GM19452 (cell line): ENCODE data around the gene TMEM131L.
"Not testable (repeated sequence)": the region's sequence is repeated elsewhere in the genome, so short reads cannot be mapped to it uniquely, and the experiment has no call there.

Experiments used
- ATAC-seq: cut with Tn5 transposase; IDR thresholded peaks from one replicate; pipeline ENCODE4 v1.9.1; 2021; ENCODE audit not compliant: unreplicated experiment

Gene TMEM131L

DNA sequence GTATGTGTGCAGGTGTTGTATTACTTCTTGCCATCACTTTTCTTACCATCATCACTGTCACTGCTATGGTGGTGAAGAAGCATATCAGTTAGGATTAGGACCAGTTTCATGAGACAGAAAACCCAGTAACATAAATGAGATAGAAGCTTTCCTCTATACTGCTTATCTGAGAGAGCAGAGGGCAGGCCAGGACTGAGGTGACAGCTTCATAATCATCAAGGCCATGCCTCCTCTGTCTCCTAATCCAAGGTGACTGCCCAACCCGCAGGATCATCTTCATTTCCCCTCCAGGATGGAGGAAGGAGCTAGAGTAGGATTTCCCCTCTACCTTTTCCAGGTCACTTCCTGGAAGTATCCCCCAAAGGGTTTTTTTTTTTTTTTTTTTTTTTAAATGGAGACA lies 35.4 kb downstream of the TMEM131L start:
- no peak for ATAC-seq

DNA sequence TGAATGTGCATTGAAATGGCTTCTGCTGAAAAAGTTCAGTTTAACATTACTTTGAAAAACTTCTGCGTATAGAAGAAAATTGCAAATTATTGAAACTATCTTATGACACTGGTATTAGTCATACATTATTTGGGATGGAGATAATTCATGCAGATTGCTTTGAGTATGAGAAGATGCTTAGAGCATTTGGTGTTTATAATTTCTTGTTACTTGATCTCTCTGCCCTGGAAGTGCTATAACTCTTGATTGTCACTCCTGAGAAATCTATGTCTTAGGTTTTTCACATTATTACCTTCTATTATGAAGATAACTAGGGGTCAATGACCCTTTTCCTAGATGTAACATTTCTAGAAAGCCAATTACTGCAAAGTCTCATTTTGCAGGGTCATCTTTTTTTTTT lies 36.4 kb downstream of the TMEM131L start:
- ATAC-seq: no peak

DNA sequence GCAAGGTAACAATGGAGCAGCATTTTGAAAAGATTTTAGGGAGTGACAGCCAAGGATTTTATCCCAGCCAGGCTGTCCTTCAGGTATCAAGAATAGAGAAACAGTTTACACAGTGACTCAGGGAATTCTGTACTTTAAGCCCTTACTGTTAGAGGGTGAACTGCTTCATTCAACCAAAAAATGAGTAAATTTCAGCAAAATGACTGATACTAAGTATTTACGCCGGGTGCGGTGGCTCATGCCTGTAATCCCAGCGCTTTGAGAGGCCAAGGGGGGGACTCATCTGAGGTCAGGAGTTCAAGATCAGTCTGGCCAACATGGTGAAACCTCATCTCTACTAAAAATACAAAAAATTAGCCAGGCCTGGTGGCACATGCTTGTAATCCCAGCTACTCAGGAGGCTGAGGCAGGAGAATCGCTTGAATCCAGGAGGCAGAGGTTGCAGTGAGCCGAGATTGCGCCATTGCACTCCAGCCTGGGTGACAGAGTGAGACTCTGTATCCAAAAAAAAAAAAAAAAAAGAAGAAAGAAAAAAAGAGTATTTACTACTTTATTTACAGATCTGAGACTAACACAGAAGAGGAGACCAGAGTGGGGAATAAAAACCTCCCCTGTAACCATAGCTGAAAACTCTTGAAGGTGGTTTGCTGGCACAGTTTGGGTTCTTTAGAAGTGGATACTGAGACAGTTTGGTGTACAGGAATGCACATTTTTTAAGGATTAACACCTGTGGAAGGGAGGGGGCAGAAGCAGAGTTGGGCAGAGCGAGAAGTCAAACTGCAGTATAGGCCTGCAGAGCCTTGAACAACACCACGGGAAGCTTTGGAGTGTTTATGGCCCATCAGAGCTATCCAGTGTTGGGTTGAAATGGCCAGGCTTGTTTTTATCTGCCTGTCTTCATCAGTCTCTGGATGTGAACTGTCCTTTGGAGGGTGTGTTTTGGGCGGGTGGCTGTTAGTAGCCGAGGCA lies 40.5 kb downstream of the TMEM131L start:
- no peak for ATAC-seq

DNA sequence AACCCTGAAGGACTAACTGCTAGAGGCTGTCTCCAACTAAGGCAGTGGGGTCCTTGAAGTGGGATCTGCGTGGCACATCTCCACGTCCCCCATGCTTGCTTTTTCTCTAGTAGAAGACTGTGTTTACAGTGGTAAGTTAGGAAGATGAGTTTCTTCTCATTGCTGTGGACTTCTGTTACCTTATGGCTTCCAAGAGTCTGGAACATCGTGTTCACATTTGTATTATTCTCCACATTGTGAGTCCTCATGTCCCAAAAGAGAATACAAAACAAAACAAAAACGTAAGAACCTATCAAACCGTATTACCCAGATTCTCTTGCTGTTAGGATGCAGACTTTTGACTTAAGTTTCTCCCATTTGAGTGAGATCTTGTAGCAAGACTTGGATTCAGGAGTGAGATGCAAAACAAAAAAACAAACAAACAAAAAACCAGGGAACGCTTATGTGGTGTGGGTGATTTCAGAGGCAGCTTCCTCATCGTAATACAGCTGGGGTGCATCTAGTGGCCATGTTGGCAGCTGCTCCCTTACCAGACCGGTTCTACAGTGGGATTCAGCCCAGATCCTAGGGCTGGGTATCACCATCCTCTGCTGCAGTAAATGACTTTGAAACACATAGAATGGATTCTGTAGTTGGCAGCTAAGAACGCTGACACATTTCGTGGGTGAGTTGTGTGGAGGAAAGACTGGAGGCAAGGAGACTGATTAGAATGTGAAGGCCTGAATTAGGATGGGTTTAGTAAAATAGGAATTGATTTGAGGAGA lies 41.3 kb downstream of the TMEM131L start:
- no peak for ATAC-seq

DNA sequence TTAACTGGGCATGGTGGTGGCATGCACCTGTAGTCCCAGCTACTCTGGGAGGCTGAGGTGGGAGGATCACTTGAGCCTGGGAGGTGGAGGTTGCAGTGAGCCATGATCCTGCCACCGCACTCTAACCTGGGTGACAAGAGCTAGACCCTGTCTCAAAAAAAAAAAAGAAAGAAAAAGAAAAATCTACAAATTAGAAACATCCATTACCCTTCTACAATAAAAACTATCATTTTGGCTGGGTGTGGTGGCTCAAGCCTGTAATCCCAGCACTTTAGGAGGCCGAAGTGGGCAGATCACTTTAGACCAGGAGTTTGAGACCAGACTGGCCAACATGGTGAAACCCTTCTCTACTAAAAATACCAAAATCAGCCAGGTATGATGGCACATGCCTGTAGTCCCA lies 43.1 kb downstream of the TMEM131L start:
- ATAC-seq: not testable (repeated sequence)

DNA sequence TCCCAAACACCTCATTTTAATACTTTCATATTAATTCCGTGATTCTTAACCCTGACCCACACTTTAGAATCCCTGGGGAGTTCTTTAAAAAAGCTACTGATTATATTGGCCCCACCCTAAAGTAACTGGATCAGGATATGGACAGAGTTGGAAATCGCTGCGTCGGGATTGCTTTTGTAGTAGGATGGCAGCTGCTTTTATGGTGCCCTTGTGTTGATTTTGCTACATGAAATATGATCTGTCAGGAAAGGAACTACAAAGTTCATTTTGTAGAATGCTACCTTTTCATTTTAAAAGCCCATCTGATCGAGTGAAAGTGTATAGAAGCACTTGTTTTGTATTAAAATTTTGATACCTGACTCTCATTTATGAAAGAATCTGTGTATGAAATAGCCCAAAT lies 43.6 kb downstream of the TMEM131L start:
- no peak for ATAC-seq

DNA sequence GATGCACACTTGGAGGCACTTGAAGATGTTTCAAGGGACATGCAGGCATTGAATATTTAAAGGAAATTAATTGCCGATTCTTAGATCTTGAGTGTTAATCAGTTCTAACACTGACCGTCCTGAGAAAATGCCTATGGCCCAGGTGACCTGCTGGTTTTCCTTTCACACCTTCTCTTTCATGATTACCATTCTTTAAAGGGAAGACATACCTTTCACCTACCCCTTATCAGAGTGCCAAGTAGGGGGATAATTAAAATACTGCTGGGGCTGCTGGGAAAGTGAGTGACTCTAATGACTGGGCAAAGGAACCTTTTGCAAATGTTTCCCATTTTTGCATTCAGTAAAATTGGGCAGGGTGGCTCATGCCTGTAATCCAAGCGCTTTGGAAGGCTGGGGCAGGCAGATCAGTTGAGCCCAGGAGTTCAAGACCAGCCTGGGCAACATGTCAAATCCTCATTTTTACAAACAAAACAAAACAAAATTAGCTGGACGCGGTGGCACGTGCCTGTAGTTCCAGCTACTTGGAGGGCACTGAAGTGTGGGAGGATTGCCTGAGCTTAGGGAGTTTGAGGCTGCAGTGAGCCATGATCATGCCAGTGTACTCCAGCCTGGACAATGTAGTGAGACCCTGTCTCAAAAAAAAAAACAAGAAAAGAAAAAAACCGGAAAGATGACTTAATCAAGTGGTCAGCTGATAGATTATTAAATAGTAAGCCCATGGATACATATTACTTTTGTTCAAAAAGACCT lies 44.3 kb downstream of the TMEM131L start:
- no peak for ATAC-seq

DNA sequence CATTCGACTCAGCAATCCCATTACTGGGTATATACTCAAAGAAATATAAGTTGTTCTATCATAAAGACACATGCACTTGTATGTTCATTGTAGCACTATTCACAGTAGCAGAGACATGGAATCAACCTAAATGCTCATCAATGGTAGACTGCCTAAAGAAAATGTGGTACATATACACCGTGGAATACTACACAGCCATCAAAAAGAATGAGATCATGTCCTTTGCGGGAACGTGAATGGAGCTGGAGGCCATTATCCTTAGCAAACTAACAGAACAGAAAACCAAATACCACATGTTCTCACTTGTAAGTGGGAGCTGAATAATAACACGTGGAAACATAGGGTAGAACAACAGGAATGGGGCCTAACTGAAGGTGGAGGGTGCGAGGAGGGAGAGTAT lies 44.9 kb downstream of the TMEM131L start:
- ATAC-seq: no peak

DNA sequence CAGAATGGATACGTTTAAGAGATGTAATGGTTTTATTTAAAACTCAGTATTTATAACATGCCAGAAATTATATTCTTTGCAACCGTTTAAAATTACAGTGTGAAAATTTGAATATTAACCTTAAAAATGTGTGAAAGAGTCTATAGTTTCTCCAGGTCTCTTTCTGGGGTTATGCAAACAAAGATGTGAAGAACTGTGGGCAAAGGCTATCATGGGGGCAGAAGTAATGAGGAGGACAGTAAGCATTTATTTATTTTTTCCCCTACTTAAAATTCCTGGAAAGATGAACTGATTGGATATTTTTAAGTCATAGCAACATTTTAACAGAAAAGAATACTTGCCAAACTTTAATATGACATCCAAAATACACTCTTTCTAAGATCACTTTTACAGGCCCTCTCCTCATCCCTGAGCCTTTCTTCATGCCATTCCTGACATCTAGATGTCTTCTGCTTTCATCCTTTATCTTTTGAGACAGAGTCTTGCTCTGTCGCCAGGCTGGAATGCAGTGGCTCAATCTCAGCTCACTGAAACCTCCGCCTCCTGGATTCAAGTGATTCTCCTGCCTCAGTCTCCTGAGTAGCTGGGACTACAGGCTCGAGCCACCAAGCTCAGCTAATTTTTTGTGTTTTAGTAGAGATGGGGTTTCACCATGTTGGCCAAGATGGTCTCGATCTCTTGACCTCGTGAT lies 46.1 kb downstream of the TMEM131L start:
- ATAC-seq: no peak

DNA sequence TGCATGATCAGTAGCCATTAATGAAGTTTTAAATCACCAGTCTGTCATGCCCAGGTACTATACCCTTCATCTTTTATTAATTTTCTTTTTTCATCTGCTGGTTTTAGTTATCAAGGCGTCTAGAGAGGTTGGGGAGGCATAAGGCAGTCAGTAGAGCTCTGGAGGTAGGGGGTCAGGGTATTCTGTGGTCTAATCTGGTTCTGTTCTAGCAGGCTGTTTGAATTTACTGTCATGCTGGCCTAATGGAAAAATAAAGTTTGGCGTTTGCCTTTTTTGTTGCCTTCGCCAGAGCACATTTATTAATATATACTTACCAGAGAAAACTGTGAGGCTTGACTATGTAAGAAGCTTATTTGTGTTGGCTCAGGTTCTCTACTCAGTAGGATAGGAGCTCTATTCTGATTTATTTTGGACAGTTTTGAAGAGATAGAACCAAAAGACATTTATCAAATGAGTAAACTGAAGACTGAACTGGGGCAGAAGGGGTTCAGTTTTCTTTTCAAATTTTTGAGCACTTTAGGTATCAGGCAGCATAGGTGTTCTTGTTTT lies 46.9 kb downstream of the TMEM131L start:
- no peak for ATAC-seq

DNA sequence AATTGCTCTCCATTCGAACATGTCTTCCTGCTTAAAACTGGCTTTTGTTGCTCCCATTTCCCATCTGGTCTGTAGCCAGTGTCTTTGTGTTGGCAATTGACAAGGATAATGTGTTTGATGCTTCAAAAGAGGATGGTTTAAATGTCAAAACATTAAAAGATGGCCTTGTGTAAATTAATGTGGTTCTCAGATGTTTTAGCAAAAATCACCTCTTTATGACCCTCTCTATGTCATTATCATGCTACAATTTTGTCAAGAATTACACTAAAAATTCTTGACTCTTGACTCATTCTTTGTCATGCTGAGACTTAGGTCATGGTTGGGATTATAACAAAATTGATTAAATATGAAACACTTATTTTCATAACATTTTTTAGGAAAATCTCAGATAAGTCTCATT lies 47.4 kb downstream of the TMEM131L start:
- ATAC-seq: no peak

DNA sequence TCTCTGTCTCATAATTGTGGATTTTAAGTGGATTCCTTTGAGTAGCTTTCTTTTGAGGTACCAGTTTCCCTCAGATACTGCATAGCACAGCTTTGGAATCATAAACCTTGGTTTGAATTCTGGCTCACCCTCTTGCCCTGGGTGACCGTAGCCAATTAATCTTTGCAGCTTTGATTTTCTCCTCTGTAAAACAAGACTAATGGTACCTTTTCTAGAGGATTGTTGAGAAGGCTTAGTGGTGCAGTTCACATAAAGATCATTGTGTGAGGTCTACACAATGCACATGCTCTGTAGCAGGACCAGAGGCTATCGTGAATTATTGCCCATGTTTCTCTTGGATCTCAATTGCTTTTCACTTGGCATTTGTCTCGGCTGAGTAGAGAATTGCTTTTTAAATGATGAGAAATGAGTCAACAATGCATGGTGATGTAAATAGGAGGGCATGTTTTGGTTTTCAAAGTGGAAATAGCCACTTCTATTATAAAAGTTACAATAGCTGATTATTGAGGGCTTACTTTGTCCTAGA lies 47.9 kb downstream of the TMEM131L start:
- ATAC-seq: no peak

DNA sequence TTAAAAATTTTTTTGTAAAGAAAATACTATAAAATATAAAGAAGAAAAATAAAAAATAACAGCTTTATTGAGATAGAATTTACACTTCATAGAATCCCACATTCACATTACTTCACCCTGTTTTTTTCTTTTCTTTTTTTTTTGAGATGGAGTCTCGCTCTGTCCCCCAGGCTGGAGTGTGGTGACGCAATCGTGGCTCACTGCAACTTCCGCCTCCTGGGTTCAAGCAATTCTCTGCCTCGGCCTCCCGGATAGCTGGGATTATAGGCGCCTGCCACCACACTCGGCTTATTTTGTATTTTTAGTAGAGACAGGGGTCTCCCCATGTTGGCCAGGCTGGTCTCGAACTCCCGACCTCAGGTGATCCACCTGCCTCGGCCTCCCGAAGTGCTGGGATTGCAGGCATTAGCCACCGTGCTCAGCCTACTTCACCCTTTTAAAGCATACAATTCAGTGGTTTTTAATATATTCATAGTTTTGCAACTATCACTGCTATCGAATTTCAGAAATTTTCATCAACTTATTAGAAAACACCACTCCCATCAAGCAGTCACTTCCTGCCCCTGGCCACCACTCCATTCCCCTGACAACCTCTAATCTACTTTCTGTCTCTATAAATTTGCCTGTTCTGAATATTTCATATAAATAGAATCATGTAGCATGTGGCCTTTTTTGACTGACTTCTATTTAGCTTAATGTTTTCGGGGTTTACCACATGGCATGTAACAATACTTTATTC lies 48.7 kb downstream of the TMEM131L start:
- no peak for ATAC-seq

DNA sequence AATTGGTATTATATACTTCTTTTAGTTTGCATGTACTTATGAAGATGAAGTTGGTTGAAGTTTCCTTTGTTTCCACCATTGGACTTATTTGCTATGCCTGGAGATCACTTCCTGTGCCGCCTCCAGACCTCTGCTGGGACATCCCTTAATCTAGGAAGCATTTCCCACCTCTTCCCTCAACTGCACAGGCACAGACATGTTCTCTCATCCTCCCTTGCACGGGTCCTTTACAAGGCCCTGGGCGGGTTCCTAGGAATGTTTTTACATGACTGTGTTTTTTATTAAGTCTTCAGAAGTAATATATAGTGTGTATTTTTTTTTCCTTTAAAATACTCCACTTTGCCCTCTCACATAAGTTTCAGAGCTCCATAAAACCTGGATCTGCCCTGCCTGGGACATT lies 51.0 kb downstream of the TMEM131L start:
- ATAC-seq: no peak

DNA sequence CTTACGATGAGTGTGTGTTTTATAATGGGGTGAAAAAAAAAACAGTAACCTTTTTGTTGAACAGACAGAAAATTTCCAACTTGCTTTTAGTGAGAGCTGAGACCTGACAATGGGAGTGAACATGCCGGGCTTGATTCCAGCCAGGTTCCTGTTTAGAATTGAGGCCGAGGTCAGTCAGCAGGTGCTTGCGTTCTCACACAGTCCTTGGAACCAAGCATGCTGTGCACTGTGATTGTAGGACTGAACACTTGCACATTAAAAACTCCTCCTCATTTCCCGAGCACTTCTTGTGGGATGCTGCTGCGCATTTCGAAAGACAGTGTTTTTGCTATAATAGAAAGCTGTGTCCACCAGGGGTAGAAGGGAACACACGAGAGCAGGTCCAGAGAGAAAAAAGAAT lies 51.8 kb downstream of the TMEM131L start:
- ATAC-seq: no peak

DNA sequence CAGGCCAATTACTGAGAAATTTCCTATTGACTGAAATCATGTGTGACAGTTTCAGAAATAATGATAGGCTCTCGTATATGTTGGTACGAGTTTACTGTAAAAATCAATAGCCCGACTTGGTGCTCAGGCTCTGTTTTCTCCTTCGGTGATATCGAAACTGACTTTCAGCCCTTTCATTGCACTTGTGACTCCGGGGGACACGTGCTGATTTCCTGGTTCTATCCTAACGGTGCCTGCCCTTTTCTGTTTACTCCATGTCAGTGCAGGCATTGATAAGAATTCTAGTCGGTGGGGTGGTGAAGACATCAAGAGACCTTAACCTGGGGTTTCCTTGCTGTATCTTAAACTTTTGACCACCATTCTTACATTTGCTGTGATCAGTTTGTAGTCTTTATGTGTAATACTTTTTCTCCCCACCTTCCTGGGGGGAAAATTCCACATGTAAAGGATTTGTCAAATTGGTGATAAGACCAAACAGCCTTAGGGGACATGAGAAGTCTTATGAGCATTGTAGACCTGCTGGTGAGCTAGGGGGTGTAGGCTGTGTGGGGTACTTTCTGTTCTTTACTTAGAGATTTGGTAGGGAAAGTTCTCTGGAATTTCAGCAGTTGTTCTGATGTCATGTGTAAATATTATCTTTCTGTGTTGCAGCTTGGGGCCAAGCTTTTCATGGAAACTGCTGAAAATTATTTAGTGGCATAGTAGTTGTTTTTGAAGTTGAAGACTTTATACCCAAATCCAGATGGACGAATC lies 52.7 kb downstream of the TMEM131L start:
- ATAC-seq: no peak

DNA sequence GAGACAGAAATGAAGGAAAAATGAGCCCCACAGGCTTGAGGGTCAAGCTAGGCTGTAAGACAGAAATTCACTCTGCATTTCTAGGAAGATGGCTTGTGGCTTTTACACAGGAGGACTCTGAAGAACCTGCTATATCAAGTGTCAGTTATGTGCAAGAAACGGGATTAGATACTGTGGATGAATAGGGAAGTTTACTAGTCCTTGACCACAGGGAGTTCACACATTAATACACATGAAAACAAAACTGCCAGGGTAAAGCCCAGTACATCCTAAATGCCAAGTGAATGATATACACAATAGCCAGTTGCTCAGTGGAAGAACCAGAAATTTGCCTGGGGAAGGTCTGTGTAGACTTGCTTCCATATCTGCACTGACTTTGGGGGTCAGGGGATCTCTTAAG lies 53.5 kb downstream of the TMEM131L start:
- no peak for ATAC-seq

DNA sequence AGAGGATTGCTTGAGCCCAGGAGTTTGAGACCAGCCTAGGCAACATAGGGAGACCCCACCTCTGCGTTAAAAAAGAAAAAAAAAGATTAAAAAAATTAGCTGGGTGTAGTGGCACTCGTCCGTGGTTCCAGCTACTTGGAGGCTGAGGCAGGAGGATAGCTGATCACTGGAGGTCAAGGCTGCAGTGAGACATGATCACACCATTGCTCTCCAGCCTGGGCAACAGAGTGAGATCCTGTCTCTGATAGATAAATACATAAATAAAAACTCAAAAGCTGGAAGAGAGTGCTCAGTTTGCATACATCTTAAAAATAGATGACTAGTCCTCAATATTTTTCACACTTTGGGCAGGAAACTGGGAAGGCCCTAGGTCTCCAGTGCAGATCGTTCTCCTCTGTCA lies 54.1 kb downstream of the TMEM131L start:
- no peak for ATAC-seq

DNA sequence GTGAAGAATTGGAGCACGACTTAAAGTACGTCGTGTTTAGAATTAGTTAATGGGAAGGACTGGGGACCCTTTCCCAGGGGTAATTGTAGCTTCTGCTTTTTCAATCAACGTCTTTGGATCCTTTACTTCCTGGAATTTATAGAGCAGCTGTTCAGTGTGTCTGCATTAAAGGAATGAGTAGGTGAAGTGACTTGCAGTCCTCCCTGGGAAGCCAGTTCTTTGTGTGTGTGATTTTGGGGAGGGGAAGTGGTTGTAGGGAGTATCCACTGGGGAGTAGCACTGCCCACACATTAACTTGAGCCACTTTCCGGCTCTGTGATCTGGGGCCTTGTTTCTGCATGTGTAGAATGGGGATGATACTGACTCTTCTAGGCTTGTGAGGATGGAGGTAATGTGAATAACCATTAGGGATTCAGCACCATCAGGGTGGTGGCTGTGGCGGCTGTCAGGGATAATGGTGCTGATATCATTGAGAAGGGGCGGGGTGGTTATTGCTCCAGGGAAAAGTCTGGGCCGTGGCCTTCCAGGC lies 54.7 kb downstream of the TMEM131L start:
- ATAC-seq: peak; percentile 35
